RKO (cell line): ENCODE data around the gene JDP2.

Experiments
- DNase-seq: peaks from one replicate; pipeline ENCODE4 v3.0.0-alpha.2; 2016; ENCODE audit warnings: low spot score

Gene JDP2

GRCh38 chr14:75437201-75438143 is 9.7 kb downstream of the JDP2 start:
- DNase-seq = no peak

GRCh38 chr14:75438486-75439080 is 10.8 kb downstream of the JDP2 start:
- DNase-seq = no peak

- DNase-seq = no peak
Measured at GRCh38 chr14:75439989-75440388, 12.2 kb downstream of the JDP2 start.

GRCh38 chr14:75440733-75441477 is 13.1 kb downstream of the JDP2 start:
- no peak for DNase-seq

GRCh38 chr14:75441728-75442127 is 13.9 kb downstream of the JDP2 start:
- DNase-seq = no peak

- DNase-seq = no peak
Measured at GRCh38 chr14:75442166-75442565, 14.3 kb downstream of the JDP2 start.

- DNase-seq = no peak
Measured at GRCh38 chr14:75442642-75443041, 14.8 kb downstream of the JDP2 start.

- no peak for DNase-seq
Measured at GRCh38 chr14:75443203-75443969, 15.6 kb downstream of the JDP2 start.

- no peak for DNase-seq
Measured at GRCh38 chr14:75445236-75445635, 17.4 kb downstream of the JDP2 start.

GRCh38 chr14:75445963-75446362 is 18.1 kb downstream of the JDP2 start:
- DNase-seq = no peak

- no peak for DNase-seq
Measured at GRCh38 chr14:75446447-75446846, 18.6 kb downstream of the JDP2 start.

- DNase-seq = no peak
Measured at GRCh38 chr14:75448209-75448608, 20.4 kb downstream of the JDP2 start.

- no peak for DNase-seq
Measured at GRCh38 chr14:75449036-75449435, 21.2 kb downstream of the JDP2 start.

- DNase-seq = no peak
Measured at GRCh38 chr14:75449696-75450095, 21.9 kb downstream of the JDP2 start.

- no peak for DNase-seq
Measured at GRCh38 chr14:75450381-75451276, 22.8 kb downstream of the JDP2 start.

GRCh38 chr14:75452324-75452723 is 24.5 kb downstream of the JDP2 start:
- no peak for DNase-seq

- no peak for DNase-seq
Measured at GRCh38 chr14:75452900-75453816, 25.3 kb downstream of the JDP2 start.

- DNase-seq = no peak
Measured at GRCh38 chr14:75453817-75454434, 26.1 kb downstream of the JDP2 start.

- DNase-seq = no peak
Measured at GRCh38 chr14:75454963-75455546, 27.2 kb downstream of the JDP2 start.
